K562 (cell line): ENCODE measurements around the gene SH3PXD2B. TPM values are rescaled to one million over a fixed set of nuclear protein-coding genes. Genes with fewer than 3 reads are reported as not detected.

Experiments used
- ATAC-seq: fragments of 200-7000 bp; cut with Tn5 transposase; 3 replicates; pipeline ENCODE4 v1.9.1; 2020; ENCODE audit warnings: moderate library complexity
- BruUV-seq: library from RNA; stranded (reverse); fragments of 400-500 nt; replicated peaks from 2 replicates; lab custom pipeline; 2021; lab: Mats Ljungman, UMichigan
- CTCF ChIA-PET: fragments of 300-600 bp; formaldehyde crosslinking; extraction: SDS; loops from one replicate; lab custom pipeline; 2021; ENCODE audit warnings: low intra/inter-chr PET ratio; lab: Yijun Ruan, JAX
- POLR2A ChIA-PET: fragments of 300-600, 350-650 bp; sonication (Branson Sonifier 250); formaldehyde crosslinking; extraction: SDS; loops from one replicate; lab custom pipeline; 2021; ENCODE audit warnings: antibody characterized with exemption, inconsistent platforms; lab: Yijun Ruan, JAX
- DNase-seq, 4 experiments: peaks; one replicate each; pipeline versions ENCODE4 v3.0.0 to v3.0.0-alpha.2; 2011 to 2018; ENCODE audit warnings: low spot score in 3 of 4, mixed read lengths in 3 of 4; ENCODE audit errors: extremely low read depth in 1 of 4
- FAIRE-seq: peaks from 2 replicates; lab custom pipeline; 2011; peaks lifted over from hg19 to GRCh38; lab: Jason Lieb, UNC
- H2AFZ ChIP-seq: 2 replicates; pipeline ENCODE4 v1.6.0; 2011; ENCODE audit warnings: low read depth, low read length, control low read depth, inconsistent platforms
- H3K27ac ChIP-seq: fragments of 200-600 bp; 3 replicates; pipeline ENCODE4 v1.8.0; 2011; ENCODE audit warnings: low read depth, mild to moderate bottlenecking, control low read depth, inconsistent platforms, low read length, moderate library complexity, mixed read lengths; ENCODE audit errors: extremely low read depth
- H3K27me3 ChIP-seq, 2 experiments: fragments of 300-600 bp in 1 of 2; 2 replicates in 1 of 2; 3 replicates in 1 of 2; pipeline versions ENCODE4 v1.6.0 to v1.8.0; 2011; ENCODE audit warnings: inconsistent platforms in 2 of 2, low read length in 2 of 2, mild to moderate bottlenecking in 1 of 2, mixed read lengths in 1 of 2, moderate library complexity in 1 of 2; ENCODE audit not compliant: control insufficient read depth in 2 of 2, insufficient read depth in 2 of 2
- H3K36me3 ChIP-seq: fragments of 300-600 bp; 3 replicates; pipeline ENCODE4 v1.8.0; 2011; ENCODE audit warnings: mild to moderate bottlenecking, low read length, inconsistent platforms; ENCODE audit not compliant: control insufficient read depth, insufficient read depth
- H3K4me1 ChIP-seq, 2 experiments: fragments of 200-600 bp in 1 of 2; replicated peaks in 1 of 2; 2 replicates in 1 of 2; 3 replicates in 1 of 2; pipeline versions ENCODE4 v1.5.1 to v1.8.0; 2011; ENCODE audit warnings: inconsistent platforms in 2 of 2, low read length in 2 of 2, mild to moderate bottlenecking in 1 of 2, mixed read lengths in 1 of 2, moderate library complexity in 1 of 2; ENCODE audit not compliant: control insufficient read depth in 2 of 2, insufficient read depth in 2 of 2
- H3K4me2 ChIP-seq: 2 replicates; pipeline ENCODE4 v1.6.1; 2011; ENCODE audit warnings: low read length, control low read depth, inconsistent platforms, mixed read lengths; ENCODE audit not compliant: insufficient read depth
- H3K4me3 ChIP-seq: fragments of 200-600 bp; sonication (generic), shearing (Covaris generic); 2 replicates; pipeline ENCODE4 v1.5.1; 2016; ENCODE audit warnings: control low read depth, inconsistent platforms
- H3K79me2 ChIP-seq: fragments of 200-600 bp; 3 replicates; pipeline ENCODE4 v1.8.0; 2011; ENCODE audit warnings: low read length, inconsistent platforms; ENCODE audit not compliant: control insufficient read depth, insufficient read depth
- H3K9ac ChIP-seq, 2 experiments: 2 replicates each; pipeline versions ENCODE4 v1.6.0 to v1.6.1; 2011; ENCODE audit warnings: low read depth in 2 of 2, low read length in 2 of 2, control low read depth in 1 of 2, inconsistent platforms in 1 of 2, mild to moderate bottlenecking in 1 of 2, mixed read lengths in 1 of 2; ENCODE audit not compliant: insufficient read depth in 1 of 2
- H3K9me1 ChIP-seq: one replicate; pipeline ENCODE4 v1.6.0; 2011; ENCODE audit warnings: inconsistent platforms, mild to moderate bottlenecking, low read length, moderate library complexity; ENCODE audit not compliant: control insufficient read depth, insufficient read depth
- H3K9me3 ChIP-seq: replicated peaks from 2 replicates; pipeline ENCODE4 v1.5.1; 2011; ENCODE audit warnings: low read depth, low read length, inconsistent platforms; ENCODE audit not compliant: control insufficient read depth, insufficient read depth
- H4K20me1 ChIP-seq: replicated peaks from 2 replicates; pipeline ENCODE4 v1.6.1; 2011; ENCODE audit warnings: low read length, inconsistent platforms, mixed read lengths; ENCODE audit not compliant: control insufficient read depth, insufficient read depth
- ARID4B ChIP-seq: sonication (generic); formaldehyde crosslinking; IDR thresholded peaks from 2 replicates; pipeline ENCODE4 v1.8.0; 2022; ENCODE audit warnings: mild to moderate bottlenecking, missing genetic modification reagents
- CREB3L1 ChIP-seq: fragments of 450-650 bp; IDR thresholded peaks from 2 replicates; pipeline ENCODE4 v1.6.1; 2014; ENCODE audit warnings: low read depth, mild to moderate bottlenecking, moderate library complexity, borderline replicate concordance
- EHMT2 ChIP-seq: fragments of 450-650 bp; IDR thresholded peaks from 2 replicates; pipeline ENCODE4 v1.6.1; 2018; ENCODE audit warnings: antibody characterized with exemption
- HDAC8 ChIP-seq: fragments of 450-650 bp; IDR thresholded peaks from 2 replicates; pipeline ENCODE4 v1.6.1; 2016; ENCODE audit warnings: mild to moderate bottlenecking, missing genetic modification characterization, moderate library complexity, missing compliant biosample characterization
- HINFP ChIP-seq: fragments of 450-650 bp; conservative IDR thresholded peaks from 2 replicates; pipeline ENCODE4 v1.6.1; 2016; ENCODE audit warnings: missing genetic modification characterization, low read depth, mild to moderate bottlenecking, control low read depth, missing compliant biosample characterization
- KDM4B ChIP-seq, 2 experiments: fragments of 450-650 bp in 1 of 2; sonication (generic) in 1 of 2; IDR thresholded peaks; 2 replicates each; pipeline ENCODE4 v1.6.1; 2016 to 2017; ENCODE audit warnings: borderline replicate concordance in 2 of 2, antibody characterized with exemption in 1 of 2, low read depth in 1 of 2, mild to moderate bottlenecking in 1 of 2
- MAZ ChIP-seq, 2 experiments: fragments of 450-650 bp in 1 of 2; sonication (generic) in 1 of 2; formaldehyde crosslinking; IDR thresholded peaks in 1 of 2; conservative IDR thresholded peaks in 1 of 2; 2 replicates each; pipeline versions ENCODE4 v1.4.0 to v1.5.0; 2020; ENCODE audit warnings: mild to moderate bottlenecking in 1 of 2, missing genetic modification reagents in 1 of 2
- MCM3 ChIP-seq: fragments of 450-650 bp; IDR thresholded peaks from 2 replicates; pipeline ENCODE4 v1.6.1; 2016
- NR2C1 ChIP-seq, 2 experiments: fragments of 450-650 bp; IDR thresholded peaks; 2 replicates each; pipeline ENCODE4 v1.6.1; 2017; ENCODE audit warnings: mild to moderate bottlenecking in 2 of 2, antibody characterized with exemption in 1 of 2, inconsistent platforms in 1 of 2, missing compliant biosample characterization in 1 of 2, missing genetic modification characterization in 1 of 2
- POLR2AphosphoS5 ChIP-seq: IDR thresholded peaks from 2 replicates; pipeline ENCODE4 v1.6.1; 2011; ENCODE audit warnings: mild to moderate bottlenecking, low read depth, low read length, moderate library complexity; ENCODE audit not compliant: control insufficient read depth, insufficient read depth
- PTTG1 ChIP-seq: fragments of 450-650 bp; IDR thresholded peaks from 2 replicates; pipeline ENCODE4 v1.6.1; 2016; ENCODE audit warnings: low read depth, mild to moderate bottlenecking, missing genetic modification characterization, missing compliant biosample characterization
- TEAD4 ChIP-seq, 2 experiments: sonication (generic) in 1 of 2; formaldehyde crosslinking in 1 of 2; IDR thresholded peaks; 2 replicates each; pipeline versions ENCODE4 v1.6.1 to v1.8.0; 2012 to 2022; ENCODE audit warnings: borderline replicate concordance in 1 of 2, inconsistent platforms in 1 of 2, low read length in 1 of 2, mild to moderate bottlenecking in 1 of 2, missing genetic modification reagents in 1 of 2
- YBX1 ChIP-seq: fragments of 450-650 bp; IDR thresholded peaks from 2 replicates; pipeline ENCODE4 v1.7.1; 2016; ENCODE audit warnings: mild to moderate bottlenecking
- ZBTB17 ChIP-seq: fragments of 450-650 bp; formaldehyde crosslinking; IDR thresholded peaks from 2 replicates; pipeline ENCODE4 v1.4.0; 2020; ENCODE audit warnings: mild to moderate bottlenecking
- ZNF316 ChIP-seq: fragments of 450-650 bp; IDR thresholded peaks from 2 replicates; pipeline ENCODE4 v1.6.1; 2016
- WGBS: fragments of 100-300 bp; shearing (Covaris generic); methylation state at CpG from one replicate; pipeline ENCODE4 v1.1.6; 2016; ENCODE audit warnings: low coverage, mixed read lengths; ENCODE audit not compliant: insufficient coverage; ENCODE audit errors: missing lambda C conversion rate; 5-methylcytosine and 5-hydroxymethylcytosine counted together
- in situ Hi-C: fragments of 300-500 bp; cut with MboI; formaldehyde crosslinking; loops from 4 replicates; pipeline ENCODE4 v1.15.0; 2018; ENCODE audit warnings: inconsistent platforms, mixed read lengths
- intact Hi-C: fragments of 100-400 bp; cut with micrococcal nuclease; formaldehyde crosslinking; loops from 2 replicates; pipeline ENCODE4 v1.14.2; 2022
- polyA plus RNA-seq, 8 experiments: library from polyadenylated mRNA; depleted of rRNA in 4 of 8; stranded (reverse) in 5 of 8; unstranded in 3 of 8; fragments of >200 nt; fragmentation: Nextera tagmentation in 2 of 8; fragmentation: Illumina TruSeq in 1 of 8; extraction: Ambion mirVana in 2 of 8; extraction: Trizol in 1 of 8; gene quantifications; 2 replicates each; pipeline versions ENCODE4 v1.2.1 to v1.2.3, GENCODE V29; 2011 to 2014; ENCODE audit warnings: inconsistent platforms in 1 of 8, missing spikeins in 1 of 8
- total RNA-seq, 7 experiments: library from RNA; depleted of rRNA in 6 of 7; stranded (reverse); fragments of >200 nt in 6 of 7; fragmentation: Illumina TruSeq in 2 of 7; extraction: Trizol in 2 of 7; gene quantifications; 2 replicates each; pipeline versions ENCODE4 v1.2.1 to v1.2.3, GENCODE V29; 2011 to 2021; ENCODE audit warnings: low replicate concordance in 1 of 7

SH3PXD2B gene
- total and polyA plus RNA-seq, 9 of the 15 experiments (the other 6 are each of a cell fraction or from before 2014, with no cell fraction given): 0.04 to 0.66 (median 0.19) TPM

- Histone ChIP-seq H3K9ac (no peak overlapping the region), H3K4me3 (no peak overlapping the region), H3K9me3 (no peaks in the 10 kb centered on the region), H3K4me1 (no peaks in the 10 kb centered on the region; a peak in 1 of 5 replicates), H3K4me2 (peak overlapping the region; percentile 46; the same call in 1 of the 2 replicates), H4K20me1 (no peaks in the 10 kb centered on the region), H3K27me3 (peaks cover 23 to 78% of the 10 kb centered on the region in 2 experiments; a peak in 3 of 5 replicates), H3K9me1 (no peaks in the 10 kb centered on the region), H3K36me3 (no peaks in the 10 kb centered on the region), H3K27ac (no peak overlapping the region), H3K79me2 (no peaks in the 10 kb centered on the region), H2AFZ (peak overlapping the region; percentile 54)
- BruUV-seq: no TSS peak
- CTCF ChIA-PET: no interaction called here
- DNase-seq (peak in 1 of 4 experiments; percentile 27), ATAC-seq (peak; percentile 84), FAIRE-seq (peak; percentile 15)
- POLR2A ChIA-PET: no interaction called here
- intact Hi-C loops (no loop called here), in situ Hi-C loops (no loop called here)
- 8% methylated on average over 7 of the region's 8 CpGs for WGBS
- TF ChIP-seq ZNF316 (no peak), EHMT2 (peak; percentile 27; the same call in 1 of the 2 replicates), YBX1 (no peak), CREB3L1 (no peak; the same call in 1 of the 2 replicates), NR2C1 (IDR thresholded peaks at IDR 0.05) (no peak), NR2C1 (tag; IDR thresholded peaks at IDR 0.05) (0 out of 2 replicates have a peak, but pooled peaks have one; percentile 10), HDAC8 (tag) (0 out of 2 replicates have a peak, but pooled peaks have one; percentile 22), ARID4B (CRISPR knock-in tag) (no peak), PTTG1 (tag) (no peak), MCM3 (no peak), TEAD4 (IDR thresholded peaks at IDR 0.05; ENCODE audit: low read length) (no peak), TEAD4 (CRISPR knock-in tag; IDR thresholded peaks at IDR 0.05; ENCODE audit: borderline replicate concordance) (no peak), KDM4B (IDR thresholded peaks at IDR 0.05; ENCODE audit: borderline replicate concordance in 2 of 2, low read depth in 1 of 2) (no peak), MAZ (CRISPR knock-in tag; conservative IDR thresholded peaks at IDR 0.05 in 1 of 2, IDR thresholded peaks at IDR 0.05 in 1 of 2) (0 out of 4 replicates have a peak, but pooled peaks of 1 of the 2 experiments have one; percentile 26), ZBTB17 (no peak), HINFP (tag) (no peak), POLR2AphosphoS5 (no peak)
Measured at GRCh38 chr5:172334196-172334595, 120.1 kb downstream of the SH3PXD2B start.
